HG03060 (cell line): ENCODE measurements around the gene BICD2.
"Not testable (repeated sequence)": the region's sequence is repeated elsewhere in the genome, so short reads cannot be mapped to it uniquely, and the experiment has no call there.

Experiments used
- ATAC-seq: cut with Tn5 transposase; IDR thresholded peaks from one replicate; pipeline ENCODE4 v1.9.1; 2021; ENCODE audit warnings: low read depth, moderate number of reproducible peaks; ENCODE audit not compliant: unreplicated experiment

Gene BICD2

GRCh38 chr9:92764381-92764987 is at the start of gene BICD2:
BICD2 (minus strand) TSS chr9:92764833; CDS start chr9:92764744, 89 bp downstream.
- no peak for ATAC-seq

- ATAC-seq, result not testable (repeated sequence)
Measured at GRCh38 chr9:92809629-92810326, 45.1 kb upstream of the BICD2 start.

GRCh38 chr9:92808726-92809451 is 44.3 kb upstream of the BICD2 start:
- no peak for ATAC-seq

- no peak for ATAC-seq
Measured at GRCh38 chr9:92807757-92808725, 43.4 kb upstream of the BICD2 start.

GRCh38 chr9:92807031-92807756 is 42.6 kb upstream of the BICD2 start:
- ATAC-seq, result no peak

GRCh38 chr9:92804727-92805126 is 40.1 kb upstream of the BICD2 start:
- ATAC-seq, result no peak

GRCh38 chr9:92798358-92798757 is 33.7 kb upstream of the BICD2 start:
- no peak for ATAC-seq

GRCh38 chr9:92796337-92796804 is 31.7 kb upstream of the BICD2 start:
- not testable (repeated sequence) for ATAC-seq

GRCh38 chr9:92795598-92796336 is 31.1 kb upstream of the BICD2 start:
- ATAC-seq, result no peak

- no peak for ATAC-seq
Measured at GRCh38 chr9:92795000-92795399, 30.4 kb upstream of the BICD2 start.

- ATAC-seq, result no peak
Measured at GRCh38 chr9:92794426-92794825, 29.8 kb upstream of the BICD2 start.

- no peak for ATAC-seq
Measured at GRCh38 chr9:92790542-92791527, 26.2 kb upstream of the BICD2 start.

- ATAC-seq, result no peak
Measured at GRCh38 chr9:92786298-92786697, 21.7 kb upstream of the BICD2 start.

GRCh38 chr9:92781899-92782298 is 17.3 kb upstream of the BICD2 start:
- no peak for ATAC-seq

- no peak for ATAC-seq
Measured at GRCh38 chr9:92780206-92780605, 15.6 kb upstream of the BICD2 start.

GRCh38 chr9:92775466-92775865 is 10.8 kb upstream of the BICD2 start:
- ATAC-seq, result no peak

GRCh38 chr9:92774274-92774673 is 9.6 kb upstream of the BICD2 start:
- no peak for ATAC-seq

GRCh38 chr9:92773810-92774209 is 9.2 kb upstream of the BICD2 start:
- no peak for ATAC-seq
